Neural progenitor cell (in vitro differentiated cells): ENCODE data around the gene NUP214.

Experiments used
- CTCF ChIP-seq: fragments of 200-600 bp; sonication (generic); IDR thresholded peaks from 2 replicates; pipeline ENCODE4 v1.5.1; 2017; ENCODE audit warnings: antibody characterized with exemption, mild to moderate bottlenecking
- EZH2phosphoT487 ChIP-seq: fragments of 200-600 bp; sonication (generic); IDR thresholded peaks from 2 replicates; pipeline ENCODE4 v1.6.1; 2017; ENCODE audit warnings: antibody characterized with exemption

- TF ChIP-seq CTCF (no peak), EZH2phosphoT487 (no peak)
Measured at GRCh38 chr9:131145245-131145644, 19.9 kb downstream of the NUP214 start.
